Naive thymus-derived CD8-positive, alpha-beta T cell (primary cell): Measurements from ENCODE around the gene LRBA. TPM values are rescaled to one million over a fixed set of nuclear protein-coding genes. Genes with fewer than 3 reads are reported as not detected.
"Not testable (repeated sequence)": the region's sequence is repeated elsewhere in the genome, so short reads cannot be mapped to it uniquely, and the experiment has no call there.

ENCODE experiments used
- ATAC-seq, 2 donors: fragments of 150-1000 bp; cut with Tn5 transposase in 1 of 2; sonication (Bioruptor Pico), chemical (Tn5 transposase) in 1 of 2; 1 replicate in 1 of 2; 2 replicates in 1 of 2; pipeline ENCODE4 v1.10.0; 2021; ENCODE audit warnings: mild to moderate bottlenecking in 2 of 2, moderate library complexity in 2 of 2
- POLR2A ChIA-PET: fragments of 350-600 bp; sonication (Branson Sonifier 250); formaldehyde crosslinking; loops from one replicate; lab custom pipeline; 2021; ENCODE audit warnings: antibody characterized with exemption; lab: Charles Lee
- DNase-seq, 10 donors: peaks; one replicate each; pipeline versions ENCODE4 v3.0.0 to v3.0.0-alpha.2; 2020 to 2022
- H3K27ac Mint-ChIP-seq, 10 donors: one replicate each; pipeline ENCODE4 v1.8.0; 2020 to 2022; ENCODE audit warnings: mild to moderate bottlenecking in 10 of 10, mixed read lengths in 10 of 10, moderate library complexity in 4 of 10, inconsistent platforms in 1 of 10
- H3K27me3 Mint-ChIP-seq, 5 donors: one replicate each; pipeline ENCODE4 v1.8.0; 2021 to 2022; ENCODE audit warnings: mixed read lengths in 5 of 5
- H3K36me3 Mint-ChIP-seq, 3 donors: one replicate each; pipeline ENCODE4 v1.8.0; 2020 to 2022; ENCODE audit warnings: mixed read lengths in 3 of 3, mild to moderate bottlenecking in 2 of 3, inconsistent platforms in 1 of 3
- H3K4me1 Mint-ChIP-seq, 4 donors: one replicate each; pipeline ENCODE4 v1.8.0; 2021 to 2022; ENCODE audit warnings: mixed read lengths in 4 of 4
- H3K4me3 Mint-ChIP-seq, 10 donors: one replicate each; pipeline ENCODE4 v1.8.0; 2020 to 2022; ENCODE audit warnings: mild to moderate bottlenecking in 10 of 10, mixed read lengths in 10 of 10, moderate library complexity in 6 of 10, inconsistent platforms in 1 of 10
- H3K9me3 Mint-ChIP-seq, 9 donors: one replicate each; pipeline ENCODE4 v1.8.0; 2020 to 2022; ENCODE audit warnings: mixed read lengths in 9 of 9, mild to moderate bottlenecking in 3 of 9, inconsistent platforms in 1 of 9, moderate library complexity in 1 of 9
- polyA plus RNA-seq, 3 donors: library from polyadenylated mRNA; unstranded; fragments of 300-500 nt; fragmentation: Illumina TruSeq; gene quantifications; one replicate each; pipeline ENCODE4 v1.2.3, GENCODE V29; 2021
- total RNA-seq, 8 experiments: library from RNA in 2 of 8; stranded (reverse) in 2 of 8; gene quantifications; one replicate each; pipeline ENCODE4 v1.2.3 and lab custom pipeline; 2021 to 2026

Gene LRBA
- total and polyA plus RNA-seq, 5 experiments from 2014 or later, result 16.4 to 57.7 (median 18.4) TPM

GRCh38 chr4:150540959-150541360 lies 474.1 kb downstream of the LRBA start:
- POLR2A ChIA-PET, result no interaction called here
- ATAC-seq, result no peak
- no peak overlapping the region for H3K27ac Mint-ChIP-seq
- H3K4me3 Mint-ChIP-seq, result no peak overlapping the region
- DNase-seq, result no peak
- peaks cover 0 to 6% (median 5%) of the 10 kb centered on the region in 4 donors for H3K4me1 Mint-ChIP-seq
- peaks cover 0 to 17% (median 2%) of the 10 kb centered on the region in 3 donors for H3K36me3 Mint-ChIP-seq
- H3K9me3 Mint-ChIP-seq, result no peaks in the 10 kb centered on the region
- H3K27me3 Mint-ChIP-seq, result no peaks in the 10 kb centered on the region

- no peak for ATAC-seq
- POLR2A ChIA-PET, result no interaction called here
- Mint-ChIP-seq H3K36me3 (peaks cover 0 to 17% (median 2%) of the 10 kb centered on the region in 3 donors), H3K27ac (no peak overlapping the region), H3K9me3 (no peaks in the 10 kb centered on the region), H3K4me1 (peaks cover 0 to 6% (median 5%) of the 10 kb centered on the region in 4 donors), H3K27me3 (no peaks in the 10 kb centered on the region), H3K4me3 (no peak overlapping the region)
- no peak for DNase-seq
Observed at GRCh38 chr4:150540536-150540935, 474.5 kb downstream of the LRBA start.

GRCh38 chr4:150537911-150538310 lies 477.2 kb downstream of the LRBA start:
- POLR2A ChIA-PET, result interaction anchor here (0.6 kb wide), 1 partner anchor 10 kb away, joined by 3 read pairs; no protein-coding TSS in a partner anchor
- not testable (repeated sequence) for H3K4me3 Mint-ChIP-seq, H3K9me3 Mint-ChIP-seq, ATAC-seq, H3K4me1 Mint-ChIP-seq, DNase-seq, H3K27me3 Mint-ChIP-seq, H3K27ac Mint-ChIP-seq
- H3K36me3 Mint-ChIP-seq, result peaks cover 0 to 20% (median 2%) of the 10 kb centered on the region in 3 donors

- peaks cover 5 to 23% (median 9%) of the 10 kb centered on the region in 3 donors for H3K36me3 Mint-ChIP-seq
- no peaks in the 10 kb centered on the region for H3K27me3 Mint-ChIP-seq
- no peak overlapping the region for H3K27ac Mint-ChIP-seq
- H3K4me3 Mint-ChIP-seq, result peak overlapping the region in 1 of 10 donors; percentile 68
- DNase-seq (no peak), ATAC-seq (no peak)
- POLR2A ChIA-PET, result no interaction called here
- H3K4me1 Mint-ChIP-seq, result peaks cover 0 to 4% (median under 1%) of the 10 kb centered on the region in 4 donors
- H3K9me3 Mint-ChIP-seq, result peaks cover 0 to 3% (median 0%) of the 10 kb centered on the region in 9 donors
Observed at GRCh38 chr4:150534818-150535217, 480.3 kb downstream of the LRBA start.

- H3K4me1 Mint-ChIP-seq, result peaks cover 0 to 3% (median under 1%) of the 10 kb centered on the region in 4 donors
- H3K9me3 Mint-ChIP-seq, result peaks cover 0 to 3% (median 0%) of the 10 kb centered on the region in 9 donors
- H3K27me3 Mint-ChIP-seq, result no peaks in the 10 kb centered on the region
- ATAC-seq (no peak), DNase-seq (no peak)
- no peak overlapping the region for H3K4me3 Mint-ChIP-seq
- H3K36me3 Mint-ChIP-seq, result peaks cover 5 to 17% (median 13%) of the 10 kb centered on the region in 3 donors
- POLR2A ChIA-PET, result no interaction called here
- H3K27ac Mint-ChIP-seq, result no peak overlapping the region
Observed at GRCh38 chr4:150533673-150534072, 481.4 kb downstream of the LRBA start.

GRCh38 chr4:150525321-150525868 lies 489.7 kb downstream of the LRBA start:
- H3K4me1 Mint-ChIP-seq, result peaks cover 0 to 5% (median 2%) of the 10 kb centered on the region in 4 donors
- H3K4me3 Mint-ChIP-seq, result no peak overlapping the region
- DNase-seq, result no peak
- no peak for ATAC-seq
- peaks cover 0 to 31% (median 18%) of the 10 kb centered on the region in 3 donors for H3K36me3 Mint-ChIP-seq
- no peaks in the 10 kb centered on the region for H3K27me3 Mint-ChIP-seq
- H3K9me3 Mint-ChIP-seq, result peaks cover 0 to 5% (median 0%) of the 10 kb centered on the region in 9 donors
- POLR2A ChIA-PET, result no interaction called here
- H3K27ac Mint-ChIP-seq, result no peak overlapping the region

GRCh38 chr4:150518559-150518958 lies 496.5 kb downstream of the LRBA start:
- ATAC-seq (no peak), DNase-seq (no peak)
- POLR2A ChIA-PET, result no interaction called here
- Mint-ChIP-seq H3K36me3 (peaks cover 8 to 30% (median 8%) of the 10 kb centered on the region in 3 donors), H3K27me3 (no peaks in the 10 kb centered on the region), H3K9me3 (peaks cover 0 to 3% (median 0%) of the 10 kb centered on the region in 9 donors), H3K4me3 (no peak overlapping the region), H3K27ac (peak overlapping the region in 3 of 10 donors; percentile 20 to 84 (median 60)), H3K4me1 (peaks cover 0 to 9% (median 4%) of the 10 kb centered on the region in 4 donors)

GRCh38 chr4:150515135-150515534 lies 499.9 kb downstream of the LRBA start:
- peaks cover 0 to 7% (median 2%) of the 10 kb centered on the region in 9 donors for H3K9me3 Mint-ChIP-seq
- no peak overlapping the region for H3K27ac Mint-ChIP-seq
- H3K36me3 Mint-ChIP-seq, result peaks cover 7 to 33% (median 20%) of the 10 kb centered on the region in 3 donors
- H3K4me3 Mint-ChIP-seq, result no peak overlapping the region
- no peaks in the 10 kb centered on the region for H3K27me3 Mint-ChIP-seq
- H3K4me1 Mint-ChIP-seq, result peaks cover 0 to 6% (median 5%) of the 10 kb centered on the region in 4 donors
- POLR2A ChIA-PET, result no interaction called here
- DNase-seq (no peak), ATAC-seq (no peak)

GRCh38 chr4:150514709-150515108 lies 500.4 kb downstream of the LRBA start:
- POLR2A ChIA-PET, result no interaction called here
- ATAC-seq, result no peak
- Mint-ChIP-seq H3K9me3 (peaks cover 0 to 7% (median 2%) of the 10 kb centered on the region in 9 donors), H3K36me3 (peaks cover 7 to 33% (median 20%) of the 10 kb centered on the region in 3 donors), H3K27ac (peak overlapping the region in 1 of 10 donors; percentile 5), H3K4me1 (peaks cover 0 to 6% (median 5%) of the 10 kb centered on the region in 4 donors), H3K27me3 (no peaks in the 10 kb centered on the region), H3K4me3 (no peak overlapping the region)
- DNase-seq, result no peak

- POLR2A ChIA-PET, result no interaction called here
- ATAC-seq, result no peak
- Mint-ChIP-seq H3K27ac (no peak overlapping the region), H3K4me3 (no peak overlapping the region), H3K27me3 (no peaks in the 10 kb centered on the region), H3K4me1 (peaks cover 0 to 5% (median 1%) of the 10 kb centered on the region in 4 donors), H3K9me3 (peaks cover 0 to 25% (median 7%) of the 10 kb centered on the region in 9 donors), H3K36me3 (peaks cover 17 to 42% (median 27%) of the 10 kb centered on the region in 3 donors)
- no peak for DNase-seq
Observed at GRCh38 chr4:150510176-150510865, 504.8 kb downstream of the LRBA start.

- Mint-ChIP-seq H3K9me3 (peaks cover 0 to 38% (median 9%) of the 10 kb centered on the region in 9 donors), H3K36me3 (peaks cover 19 to 36% (median 23%) of the 10 kb centered on the region in 3 donors)
- H3K27ac Mint-ChIP-seq, H3K4me3 Mint-ChIP-seq, H3K4me1 Mint-ChIP-seq, H3K27me3 Mint-ChIP-seq, DNase-seq, ATAC-seq, POLR2A ChIA-PET: not testable (repeated sequence)
Observed at GRCh38 chr4:150507656-150508055, 507.4 kb downstream of the LRBA start.

GRCh38 chr4:150501983-150502382 lies 513.1 kb downstream of the LRBA start:
- peaks cover 0 to 12% (median 8%) of the 10 kb centered on the region in 4 donors for H3K4me1 Mint-ChIP-seq
- ATAC-seq, result no peak
- H3K4me3 Mint-ChIP-seq, result no peak overlapping the region
- H3K27ac Mint-ChIP-seq, result no peak overlapping the region
- H3K27me3 Mint-ChIP-seq, result no peaks in the 10 kb centered on the region
- POLR2A ChIA-PET, result no interaction called here
- no peak for DNase-seq
- peaks cover 0 to 22% (median 18%) of the 10 kb centered on the region in 3 donors for H3K36me3 Mint-ChIP-seq
- H3K9me3 Mint-ChIP-seq, result peaks cover 0 to 19% (median 7%) of the 10 kb centered on the region in 9 donors
